Activated T-helper 1 cell treated with Interleukin-2 at 50 U/mL for 16 hours (primary cell): ENCODE results near the gene FAM149A.

Experiments
- DNase-seq: peaks from one replicate; pipeline ENCODE4 v3.0.0-alpha.2; 2020; ENCODE audit warnings: low read depth

Gene FAM149A

GRCh38 chr4:186202490-186203140, 98.1 kb downstream of the FAM149A start:
- DNase-seq = no peak

GRCh38 chr4:186203406-186203805, 98.9 kb downstream of the FAM149A start:
- DNase-seq = no peak

GRCh38 chr4:186204103-186204559, 99.6 kb downstream of the FAM149A start:
- no peak for DNase-seq

GRCh38 chr4:186204686-186205085, 100.2 kb downstream of the FAM149A start:
- no peak for DNase-seq

- DNase-seq = no peak
Observed at GRCh38 chr4:186205156-186205555, 100.7 kb downstream of the FAM149A start.

GRCh38 chr4:186216465-186217024, 112.0 kb downstream of the FAM149A start:
- DNase-seq = no peak

GRCh38 chr4:186217733-186218293, 113.3 kb downstream of the FAM149A start:
- DNase-seq = no peak

- DNase-seq = no peak
Observed at GRCh38 chr4:186221624-186222023, 117.1 kb downstream of the FAM149A start.
